ENCODE results near the gene AKR1C8. TPM values are rescaled to one million over a fixed set of nuclear protein-coding genes. Genes with fewer than 3 reads are reported as not detected.
"Not testable (repeated sequence)": the region's sequence is repeated elsewhere in the genome, so short reads cannot be mapped to it uniquely, and the experiment has no call there.

The AKR1C8 gene
- total RNA-seq, 1 donor from 2014 or later, result not detected

GRCh38 chr10:5142199-5142598 is 42.8 kb downstream of the AKR1C8 start:
- Histone ChIP-seq H3K4me1 (ENCODE audit: insufficient read depth, low read length) (no peaks in the 10 kb centered on the region), H3K9ac (ENCODE audit: low read length) (no peak overlapping the region), H3K27me3 (ENCODE audit: insufficient read depth, low read length) (no peaks in the 10 kb centered on the region), H3K4me3 (ENCODE audit: insufficient read depth, low read depth, low read length) (no peak overlapping the region), H3K4me2 (ENCODE audit: low read length) (no peak overlapping the region), H3K79me2 (ENCODE audit: insufficient read depth, low read length) (no peaks in the 10 kb centered on the region), H3K27ac (ENCODE audit: low read depth, low read length) (no peak overlapping the region), H2AFZ (ENCODE audit: low read depth, low read length) (no peak overlapping the region), H3K9me3 (ENCODE audit: insufficient read depth, low read depth, low read length) (no peaks in the 10 kb centered on the region), H3K36me3 (ENCODE audit: insufficient read depth, low read length) (no peaks in the 10 kb centered on the region), H4K20me1 (ENCODE audit: insufficient read depth, low read length) (no peaks in the 10 kb centered on the region)
- no peaks in the 10 kb centered on the region for H3K4me1 Mint-ChIP-seq (ENCODE audit: low read depth, unreplicated experiment)
- no peak for TF ChIP-seq EZH2 (IDR thresholded peaks at IDR 0.05; ENCODE audit: insufficient read depth, low read length)
- no peak for TF ChIP-seq CTCF (IDR thresholded peaks at IDR 0.05; ENCODE audit: insufficient read depth, low read depth, low read length)
- no peak overlapping the region for H3K27ac Mint-ChIP-seq (ENCODE audit: unreplicated experiment)
- H3K36me3 Mint-ChIP-seq (ENCODE audit: low read depth, unreplicated experiment), result peaks cover 2% of the 10 kb centered on the region
- no peaks in the 10 kb centered on the region for H3K27me3 Mint-ChIP-seq (ENCODE audit: low read depth, unreplicated experiment)
- H3K4me3 Mint-ChIP-seq (ENCODE audit: unreplicated experiment), result no peak overlapping the region
- DNase-seq (ENCODE audit: low read depth) (no peak), FAIRE-seq (no peak)
- H3K9me3 Mint-ChIP-seq (ENCODE audit: unreplicated experiment), result peaks cover 15% of the 10 kb centered on the region

DNA sequence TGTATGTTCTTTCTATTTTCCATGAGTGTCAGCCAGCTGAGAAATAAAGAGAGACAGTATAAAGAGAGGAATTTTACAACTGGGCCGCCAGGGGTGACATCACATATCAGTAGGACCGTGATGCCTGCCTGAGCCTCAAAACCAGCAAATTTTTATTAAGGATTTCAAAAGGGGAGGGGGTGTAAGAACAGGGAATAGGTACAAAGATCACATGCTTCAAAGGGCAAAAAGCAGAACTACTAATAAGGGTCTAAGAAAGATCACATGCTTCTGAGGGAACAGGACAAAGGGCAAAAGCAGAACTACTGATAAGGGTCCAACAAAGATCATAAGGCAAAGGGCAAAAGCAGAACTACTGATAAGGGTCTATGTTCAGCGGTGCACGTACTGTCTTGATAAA is 47.3 kb downstream of the AKR1C8 start:
- not testable (repeated sequence) for H3K36me3 Mint-ChIP-seq (ENCODE audit: low read depth, unreplicated experiment); H3K27me3 Mint-ChIP-seq (ENCODE audit: low read depth, unreplicated experiment); H3K4me1 Mint-ChIP-seq (ENCODE audit: low read depth, unreplicated experiment); H3K9ac ChIP-seq (ENCODE audit: low read length); FAIRE-seq; H3K27ac Mint-ChIP-seq (ENCODE audit: unreplicated experiment); DNase-seq (ENCODE audit: low read depth); H3K27me3 ChIP-seq (ENCODE audit: insufficient read depth, low read length); H4K20me1 ChIP-seq (ENCODE audit: insufficient read depth, low read length); H3K4me3 ChIP-seq (ENCODE audit: insufficient read depth, low read depth, low read length); H3K9me3 ChIP-seq (ENCODE audit: insufficient read depth, low read depth, low read length); H3K4me3 Mint-ChIP-seq (ENCODE audit: unreplicated experiment); H3K4me1 ChIP-seq (ENCODE audit: insufficient read depth, low read length); H3K79me2 ChIP-seq (ENCODE audit: insufficient read depth, low read length); H3K4me2 ChIP-seq (ENCODE audit: low read length); H2AFZ ChIP-seq (ENCODE audit: low read depth, low read length); H3K36me3 ChIP-seq (ENCODE audit: insufficient read depth, low read length); H3K27ac ChIP-seq (ENCODE audit: low read depth, low read length)
- H3K9me3 Mint-ChIP-seq (ENCODE audit: unreplicated experiment), result peaks cover 21% of the 10 kb centered on the region

DNA sequence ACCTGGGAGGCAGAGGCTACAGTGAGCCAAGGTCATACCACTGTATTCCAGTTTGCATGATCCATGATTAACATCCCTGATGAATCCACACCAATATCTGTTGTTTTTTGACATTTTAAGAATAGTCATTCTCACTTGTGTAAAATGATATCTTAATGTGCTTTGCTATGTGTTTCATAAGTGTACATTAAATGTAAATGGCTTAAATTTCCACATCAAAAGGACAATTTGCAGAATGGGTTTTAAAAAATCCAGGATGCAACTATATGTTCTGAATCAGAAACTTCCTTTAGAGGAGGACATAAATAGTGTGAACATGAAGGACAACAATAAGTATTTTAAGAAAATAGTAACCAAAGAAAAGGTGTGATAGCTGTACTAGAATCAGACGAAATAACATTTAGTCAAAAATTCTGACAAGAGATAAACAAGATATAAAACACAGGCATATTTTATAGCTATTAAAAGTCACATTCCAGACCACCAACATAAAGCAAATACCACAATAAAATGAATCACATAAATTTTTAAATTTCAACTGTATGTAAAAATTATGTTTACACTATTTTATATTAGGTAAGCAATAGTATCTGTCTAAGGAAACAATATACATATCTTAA is 48.4 kb downstream of the AKR1C8 start:
- no peak overlapping the region for H3K27ac ChIP-seq (ENCODE audit: low read depth, low read length)
- no peaks in the 10 kb centered on the region for H3K36me3 ChIP-seq (ENCODE audit: insufficient read depth, low read length)
- no peaks in the 10 kb centered on the region for H3K27me3 ChIP-seq (ENCODE audit: insufficient read depth, low read length)
- TF ChIP-seq CTCF (IDR thresholded peaks at IDR 0.05; ENCODE audit: insufficient read depth, low read depth, low read length) (no peak), EZH2 (IDR thresholded peaks at IDR 0.05; ENCODE audit: insufficient read depth, low read length) (no peak)
- no peaks in the 10 kb centered on the region for H3K4me1 ChIP-seq (ENCODE audit: insufficient read depth, low read length)
- DNase-seq (ENCODE audit: low read depth), result no peak
- H2AFZ ChIP-seq (ENCODE audit: low read depth, low read length), result no peak overlapping the region
- Mint-ChIP-seq H3K4me3 (ENCODE audit: unreplicated experiment) (no peak overlapping the region), H3K36me3 (ENCODE audit: low read depth, unreplicated experiment) (peaks cover 2% of the 10 kb centered on the region), H3K27me3 (ENCODE audit: low read depth, unreplicated experiment) (no peaks in the 10 kb centered on the region), H3K9me3 (ENCODE audit: unreplicated experiment) (peaks cover 21% of the 10 kb centered on the region), H3K4me1 (ENCODE audit: low read depth, unreplicated experiment) (no peaks in the 10 kb centered on the region), H3K27ac (ENCODE audit: unreplicated experiment) (no peak overlapping the region)
- no peak overlapping the region for H3K4me2 ChIP-seq (ENCODE audit: low read length)
- no peaks in the 10 kb centered on the region for H3K79me2 ChIP-seq (ENCODE audit: insufficient read depth, low read length)
- peaks cover 3% of the 10 kb centered on the region for H3K9me3 ChIP-seq (ENCODE audit: insufficient read depth, low read depth, low read length)
- H4K20me1 ChIP-seq (ENCODE audit: insufficient read depth, low read length), result no peaks in the 10 kb centered on the region
- no peak overlapping the region for H3K4me3 ChIP-seq (ENCODE audit: insufficient read depth, low read depth, low read length)
- FAIRE-seq, result no peak
- H3K9ac ChIP-seq (ENCODE audit: low read length), result no peak overlapping the region
